K562 (cell line): ENCODE results near the gene SRPK3. TPM values are rescaled to one million over a fixed set of nuclear protein-coding genes. Genes with fewer than 3 reads are reported as not detected.

Experiments
- ATAC-seq: fragments of 200-7000 bp; cut with Tn5 transposase; 3 replicates; pipeline ENCODE4 v1.9.1; 2020; ENCODE audit warnings: moderate library complexity
- BruUV-seq: library from RNA; stranded (reverse); fragments of 400-500 nt; replicated peaks from 2 replicates; lab custom pipeline; 2021; lab: Mats Ljungman, UMichigan
- CTCF ChIA-PET: fragments of 300-600 bp; formaldehyde crosslinking; extraction: SDS; loops from one replicate; lab custom pipeline; 2021; ENCODE audit warnings: low intra/inter-chr PET ratio; lab: Yijun Ruan, JAX
- POLR2A ChIA-PET: fragments of 300-600, 350-650 bp; sonication (Branson Sonifier 250); formaldehyde crosslinking; extraction: SDS; loops from one replicate; lab custom pipeline; 2021; ENCODE audit warnings: antibody characterized with exemption, inconsistent platforms; lab: Yijun Ruan, JAX
- DNase-seq, 4 experiments: peaks; one replicate each; pipeline versions ENCODE4 v3.0.0 to v3.0.0-alpha.2; 2011 to 2018; ENCODE audit warnings: low spot score in 3 of 4, mixed read lengths in 3 of 4; ENCODE audit errors: extremely low read depth in 1 of 4
- FAIRE-seq: peaks from 2 replicates; lab custom pipeline; 2011; peaks lifted over from hg19 to GRCh38; lab: Jason Lieb, UNC
- H2AFZ ChIP-seq: 2 replicates; pipeline ENCODE4 v1.6.0; 2011; ENCODE audit warnings: low read depth, low read length, control low read depth, inconsistent platforms
- H3K27ac ChIP-seq: fragments of 200-600 bp; 3 replicates; pipeline ENCODE4 v1.8.0; 2011; ENCODE audit warnings: low read depth, mild to moderate bottlenecking, control low read depth, inconsistent platforms, low read length, moderate library complexity, mixed read lengths; ENCODE audit errors: extremely low read depth
- H3K27me3 ChIP-seq, 2 experiments: fragments of 300-600 bp in 1 of 2; 2 replicates in 1 of 2; 3 replicates in 1 of 2; pipeline versions ENCODE4 v1.6.0 to v1.8.0; 2011; ENCODE audit warnings: inconsistent platforms in 2 of 2, low read length in 2 of 2, mild to moderate bottlenecking in 1 of 2, mixed read lengths in 1 of 2, moderate library complexity in 1 of 2; ENCODE audit not compliant: control insufficient read depth in 2 of 2, insufficient read depth in 2 of 2
- H3K36me3 ChIP-seq: fragments of 300-600 bp; 3 replicates; pipeline ENCODE4 v1.8.0; 2011; ENCODE audit warnings: mild to moderate bottlenecking, low read length, inconsistent platforms; ENCODE audit not compliant: control insufficient read depth, insufficient read depth
- H3K4me1 ChIP-seq, 2 experiments: fragments of 200-600 bp in 1 of 2; replicated peaks in 1 of 2; 2 replicates in 1 of 2; 3 replicates in 1 of 2; pipeline versions ENCODE4 v1.5.1 to v1.8.0; 2011; ENCODE audit warnings: inconsistent platforms in 2 of 2, low read length in 2 of 2, mild to moderate bottlenecking in 1 of 2, mixed read lengths in 1 of 2, moderate library complexity in 1 of 2; ENCODE audit not compliant: control insufficient read depth in 2 of 2, insufficient read depth in 2 of 2
- H3K4me2 ChIP-seq: 2 replicates; pipeline ENCODE4 v1.6.1; 2011; ENCODE audit warnings: low read length, control low read depth, inconsistent platforms, mixed read lengths; ENCODE audit not compliant: insufficient read depth
- H3K4me3 ChIP-seq: fragments of 200-600 bp; sonication (generic), shearing (Covaris generic); 2 replicates; pipeline ENCODE4 v1.5.1; 2016; ENCODE audit warnings: control low read depth, inconsistent platforms
- H3K79me2 ChIP-seq: fragments of 200-600 bp; 3 replicates; pipeline ENCODE4 v1.8.0; 2011; ENCODE audit warnings: low read length, inconsistent platforms; ENCODE audit not compliant: control insufficient read depth, insufficient read depth
- H3K9ac ChIP-seq, 2 experiments: 2 replicates each; pipeline versions ENCODE4 v1.6.0 to v1.6.1; 2011; ENCODE audit warnings: low read depth in 2 of 2, low read length in 2 of 2, control low read depth in 1 of 2, inconsistent platforms in 1 of 2, mild to moderate bottlenecking in 1 of 2, mixed read lengths in 1 of 2; ENCODE audit not compliant: insufficient read depth in 1 of 2
- H3K9me1 ChIP-seq: one replicate; pipeline ENCODE4 v1.6.0; 2011; ENCODE audit warnings: inconsistent platforms, mild to moderate bottlenecking, low read length, moderate library complexity; ENCODE audit not compliant: control insufficient read depth, insufficient read depth
- H3K9me3 ChIP-seq: replicated peaks from 2 replicates; pipeline ENCODE4 v1.5.1; 2011; ENCODE audit warnings: low read depth, low read length, inconsistent platforms; ENCODE audit not compliant: control insufficient read depth, insufficient read depth
- H4K20me1 ChIP-seq: replicated peaks from 2 replicates; pipeline ENCODE4 v1.6.1; 2011; ENCODE audit warnings: low read length, inconsistent platforms, mixed read lengths; ENCODE audit not compliant: control insufficient read depth, insufficient read depth
- BRF1 ChIP-seq: IDR thresholded peaks from 3 replicates; pipeline ENCODE4 v1.6.1; 2011; ENCODE audit warnings: borderline replicate concordance, mild to moderate bottlenecking; ENCODE audit not compliant: insufficient read length; ENCODE audit errors: extremely low read depth
- FOXK2 ChIP-seq, 2 experiments: fragments of 450-650 bp; IDR thresholded peaks in 1 of 2; conservative IDR thresholded peaks in 1 of 2; 2 replicates each; pipeline ENCODE4 v1.6.1; 2016; ENCODE audit warnings: low read depth in 2 of 2, mild to moderate bottlenecking in 1 of 2
- HDAC2 ChIP-seq: fragments of 450-650 bp; IDR thresholded peaks from 2 replicates; pipeline ENCODE4 v1.6.1; 2016; ENCODE audit warnings: mild to moderate bottlenecking
- HMG20B ChIP-seq: fragments of 250-450 bp; sonication (Bioruptor Pico); IDR thresholded peaks from 2 replicates; pipeline ENCODE4 v1.5.0; 2021; ENCODE audit warnings: mild to moderate bottlenecking
- HNRNPL ChIP-seq: fragments of 200-400 bp; formaldehyde crosslinking; IDR thresholded peaks from 2 replicates; pipeline ENCODE4 v1.6.1; 2017; ENCODE audit warnings: low read depth, mild to moderate bottlenecking, low read length
- KDM5B ChIP-seq: fragments of 200-600 bp; sonication (generic); IDR thresholded peaks from 2 replicates; pipeline ENCODE4 v1.6.1; 2012; ENCODE audit warnings: low read depth, mild to moderate bottlenecking, moderate library complexity, low read length, control low read depth, inconsistent platforms; ENCODE audit not compliant: insufficient replicate concordance
- NFRKB ChIP-seq: fragments of 450-650 bp; IDR thresholded peaks from 2 replicates; pipeline ENCODE4 v1.6.1; 2016; ENCODE audit warnings: low read depth
- SIRT6 ChIP-seq: IDR thresholded peaks from one replicate; pipeline ENCODE4 v1.6.1; 2012; ENCODE audit warnings: low read depth, mild to moderate bottlenecking, control low read depth, inconsistent platforms, low read length, moderate library complexity
- SMARCB1 ChIP-seq: IDR thresholded peaks from 2 replicates; pipeline ENCODE4 v1.6.1; 2011; ENCODE audit warnings: improper control_type of control experiment, low read depth; ENCODE audit not compliant: insufficient read length
- SUPT5H ChIP-seq: fragments of 450-650 bp; IDR thresholded peaks from 2 replicates; pipeline ENCODE4 v1.6.1; 2016
- TAF7 ChIP-seq: fragments of 450-650 bp; IDR thresholded peaks from 2 replicates; pipeline ENCODE4 v1.6.1; 2016; ENCODE audit warnings: missing genetic modification characterization, missing compliant biosample characterization
- TAL1 ChIP-seq: fragments of 450-650 bp; IDR thresholded peaks from 2 replicates; pipeline ENCODE4 v1.6.1; 2016; ENCODE audit warnings: mild to moderate bottlenecking
- YY1 ChIP-seq, 3 experiments: IDR thresholded peaks; 2 replicates each; pipeline ENCODE4 v1.6.1; 2011; ENCODE audit warnings: low read length in 2 of 3, mild to moderate bottlenecking in 2 of 3, moderate library complexity in 2 of 3, borderline replicate concordance in 1 of 3, control low read depth in 1 of 3, low read depth in 1 of 3; ENCODE audit not compliant: insufficient read depth in 3 of 3, insufficient replicate concordance in 2 of 3, control insufficient read depth in 1 of 3, insufficient read length in 1 of 3; ENCODE audit errors: extremely low read depth in 1 of 3
- ZNF282 ChIP-seq: sonication (generic); formaldehyde crosslinking; IDR thresholded peaks from 2 replicates; pipeline ENCODE4 v1.8.1; 2023; ENCODE audit warnings: missing genetic modification reagents
- WGBS: fragments of 100-300 bp; shearing (Covaris generic); methylation state at CpG from one replicate; pipeline ENCODE4 v1.1.6; 2016; ENCODE audit warnings: low coverage, mixed read lengths; ENCODE audit not compliant: insufficient coverage; ENCODE audit errors: missing lambda C conversion rate; 5-methylcytosine and 5-hydroxymethylcytosine counted together
- in situ Hi-C: fragments of 300-500 bp; cut with MboI; formaldehyde crosslinking; loops from 4 replicates; pipeline ENCODE4 v1.15.0; 2018; ENCODE audit warnings: inconsistent platforms, mixed read lengths
- intact Hi-C: fragments of 100-400 bp; cut with micrococcal nuclease; formaldehyde crosslinking; loops from 2 replicates; pipeline ENCODE4 v1.14.2; 2022
- polyA plus RNA-seq, 8 experiments: library from polyadenylated mRNA; depleted of rRNA in 4 of 8; stranded (reverse) in 5 of 8; unstranded in 3 of 8; fragments of >200 nt; fragmentation: Nextera tagmentation in 2 of 8; fragmentation: Illumina TruSeq in 1 of 8; extraction: Ambion mirVana in 2 of 8; extraction: Trizol in 1 of 8; gene quantifications; 2 replicates each; pipeline versions ENCODE4 v1.2.1 to v1.2.3, GENCODE V29; 2011 to 2014; ENCODE audit warnings: inconsistent platforms in 1 of 8, missing spikeins in 1 of 8
- total RNA-seq, 7 experiments: library from RNA; depleted of rRNA in 6 of 7; stranded (reverse); fragments of >200 nt in 6 of 7; fragmentation: Illumina TruSeq in 2 of 7; extraction: Trizol in 2 of 7; gene quantifications; 2 replicates each; pipeline versions ENCODE4 v1.2.1 to v1.2.3, GENCODE V29; 2011 to 2021; ENCODE audit warnings: low replicate concordance in 1 of 7
- TF ChIP-seq, protein P1 (sequence below): fragments of 450-650 bp; IDR thresholded peaks from 2 replicates; pipeline ENCODE4 v1.6.1; 2014; ENCODE audit warnings: low read depth, mild to moderate bottlenecking, moderate library complexity, borderline replicate concordance
- TF ChIP-seq, protein P2 (sequence below), 3 experiments: IDR thresholded peaks in 2 of 3; conservative IDR thresholded peaks in 1 of 3; 2 replicates each; pipeline ENCODE4 v1.5.1; 2011 to 2012; ENCODE audit warnings: low read length in 3 of 3, mild to moderate bottlenecking in 3 of 3, control low read depth in 2 of 3, improper control_type of control experiment in 1 of 3, inconsistent platforms in 1 of 3, low read depth in 1 of 3, mixed read lengths in 1 of 3, moderate library complexity in 1 of 3; ENCODE audit not compliant: insufficient read depth in 2 of 3
- TF ChIP-seq, protein P3 (sequence below): fragments of 250-450 bp; sonication (Bioruptor Pico); IDR thresholded peaks from 2 replicates; pipeline ENCODE4 v1.9.0; 2021; ENCODE audit warnings: mild to moderate bottlenecking

The SRPK3 gene
- total and polyA plus RNA-seq, 9 of the 15 experiments (the other 6 are each of a cell fraction or from before 2014, with no cell fraction given) = 0.01 to 0.09 (median 0.04) TPM; not detected in 2

DNA sequence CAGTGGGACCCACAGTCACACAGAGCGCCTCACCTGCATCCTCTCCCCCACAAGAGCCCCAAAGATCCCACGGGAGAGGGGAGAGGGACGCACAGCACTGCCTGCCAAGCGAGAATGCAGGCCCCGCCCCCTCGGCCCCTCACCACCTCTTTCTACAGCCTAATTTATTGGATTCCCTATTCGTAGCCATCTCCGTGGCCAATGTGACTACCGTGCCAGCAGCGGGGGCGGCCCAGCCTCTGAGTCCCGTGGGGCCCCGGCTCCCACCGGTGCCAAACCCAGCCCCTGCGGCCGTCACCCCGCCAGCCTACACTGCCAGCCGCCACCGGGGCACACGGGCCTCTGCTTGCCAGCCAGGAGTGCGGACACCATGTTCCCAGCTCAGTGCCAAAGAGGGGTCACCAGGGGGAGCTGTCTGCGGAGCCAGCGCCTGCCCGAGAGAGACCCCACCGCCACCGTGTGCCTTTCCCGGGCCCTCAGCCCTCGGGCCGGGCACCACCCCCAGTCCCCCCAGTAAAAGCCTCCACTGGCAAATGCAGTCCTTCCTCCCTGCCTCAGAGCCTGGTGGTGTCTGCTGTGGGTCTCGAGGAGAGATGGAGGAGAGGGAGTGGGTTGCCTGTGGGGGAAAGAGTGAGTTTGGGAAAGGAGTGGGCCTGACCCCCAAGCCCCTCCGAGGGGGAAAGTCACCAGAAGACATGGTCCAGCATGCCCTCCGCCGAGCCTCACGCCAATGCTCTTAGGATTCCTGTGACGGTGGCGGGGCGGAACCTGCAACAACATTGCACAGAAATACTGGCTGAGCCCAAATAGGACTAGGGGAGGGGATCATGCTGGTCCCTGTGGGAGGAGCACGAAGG is 36.4 kb upstream of the SRPK3 start:
- H4K20me1 ChIP-seq = no peaks in the 10 kb centered on the region
- TF ChIP-seq KDM5B (peak; percentile 8), HDAC2 (no peak), FOXK2 (conservative IDR thresholded peaks at IDR 0.05 in 1 of 2, IDR thresholded peaks at IDR 0.05 in 1 of 2; ENCODE audit: low read depth in 2 of 2) (no peak), BRF1 (no peak), NFRKB (0 out of 2 replicates have a peak, but pooled peaks have one; percentile 3), SUPT5H (peak; percentile 13; the same call in 1 of the 2 replicates), ZNF282 (CRISPR knock-in tag) (no peak), HMG20B (no peak), TAL1 (no peak), HNRNPL (peak; percentile 61; the same call in 1 of the 2 replicates), SMARCB1 (no peak), YY1 (IDR thresholded peaks at IDR 0.05; ENCODE audit: borderline replicate concordance in 1 of 3, control insufficient read depth in 1 of 3, extremely low read depth in 1 of 3, insufficient read depth in 3 of 3, insufficient read length in 1 of 3, insufficient replicate concordance in 2 of 3, low read depth in 1 of 3, low read length in 2 of 3) (peak in 1 of 3 experiments; percentile 8), SIRT6 (no peak), TAF7 (tag) (no peak)
- TF ChIP-seq, protein P1, sequence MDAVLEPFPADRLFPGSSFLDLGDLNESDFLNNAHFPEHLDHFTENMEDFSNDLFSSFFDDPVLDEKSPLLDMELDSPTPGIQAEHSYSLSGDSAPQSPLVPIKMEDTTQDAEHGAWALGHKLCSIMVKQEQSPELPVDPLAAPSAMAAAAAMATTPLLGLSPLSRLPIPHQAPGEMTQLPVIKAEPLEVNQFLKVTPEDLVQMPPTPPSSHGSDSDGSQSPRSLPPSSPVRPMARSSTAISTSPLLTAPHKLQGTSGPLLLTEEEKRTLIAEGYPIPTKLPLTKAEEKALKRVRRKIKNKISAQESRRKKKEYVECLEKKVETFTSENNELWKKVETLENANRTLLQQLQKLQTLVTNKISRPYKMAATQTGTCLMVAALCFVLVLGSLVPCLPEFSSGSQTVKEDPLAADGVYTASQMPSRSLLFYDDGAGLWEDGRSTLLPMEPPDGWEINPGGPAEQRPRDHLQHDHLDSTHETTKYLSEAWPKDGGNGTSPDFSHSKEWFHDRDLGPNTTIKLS = peak; percentile 6; the same call in 1 of the 2 replicates
- TF ChIP-seq, protein P2, sequence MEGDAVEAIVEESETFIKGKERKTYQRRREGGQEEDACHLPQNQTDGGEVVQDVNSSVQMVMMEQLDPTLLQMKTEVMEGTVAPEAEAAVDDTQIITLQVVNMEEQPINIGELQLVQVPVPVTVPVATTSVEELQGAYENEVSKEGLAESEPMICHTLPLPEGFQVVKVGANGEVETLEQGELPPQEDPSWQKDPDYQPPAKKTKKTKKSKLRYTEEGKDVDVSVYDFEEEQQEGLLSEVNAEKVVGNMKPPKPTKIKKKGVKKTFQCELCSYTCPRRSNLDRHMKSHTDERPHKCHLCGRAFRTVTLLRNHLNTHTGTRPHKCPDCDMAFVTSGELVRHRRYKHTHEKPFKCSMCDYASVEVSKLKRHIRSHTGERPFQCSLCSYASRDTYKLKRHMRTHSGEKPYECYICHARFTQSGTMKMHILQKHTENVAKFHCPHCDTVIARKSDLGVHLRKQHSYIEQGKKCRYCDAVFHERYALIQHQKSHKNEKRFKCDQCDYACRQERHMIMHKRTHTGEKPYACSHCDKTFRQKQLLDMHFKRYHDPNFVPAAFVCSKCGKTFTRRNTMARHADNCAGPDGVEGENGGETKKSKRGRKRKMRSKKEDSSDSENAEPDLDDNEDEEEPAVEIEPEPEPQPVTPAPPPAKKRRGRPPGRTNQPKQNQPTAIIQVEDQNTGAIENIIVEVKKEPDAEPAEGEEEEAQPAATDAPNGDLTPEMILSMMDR (IDR thresholded peaks at IDR 0.05 in 2 of 3, conservative IDR thresholded peaks at IDR 0.05 in 1 of 3; ENCODE audit: insufficient read depth in 2 of 3, low read depth in 1 of 3, low read length in 3 of 3) = peak; percentile 32 to 53 (median 42); a peak in 5 of 6 replicates
- TF ChIP-seq, protein P3, sequence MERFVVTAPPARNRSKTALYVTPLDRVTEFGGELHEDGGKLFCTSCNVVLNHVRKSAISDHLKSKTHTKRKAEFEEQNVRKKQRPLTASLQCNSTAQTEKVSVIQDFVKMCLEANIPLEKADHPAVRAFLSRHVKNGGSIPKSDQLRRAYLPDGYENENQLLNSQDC (CRISPR knock-in tag) = no peak
- H3K4me1 ChIP-seq = peaks cover 0 to 52% of the 10 kb centered on the region in 2 experiments; a peak in 3 of 5 replicates
- no peaks in the 10 kb centered on the region for H3K27me3 ChIP-seq
- 16% methylated on average over 23 of the region's 38 CpGs for WGBS
- H2AFZ ChIP-seq = peak overlapping the region; percentile 81
- H3K79me2 ChIP-seq = no peaks in the 10 kb centered on the region
- CTCF ChIA-PET = no interaction called here
- H3K9ac ChIP-seq = peak overlapping the region; percentile 78 to 89
- intact Hi-C loops = no loop called here
- in situ Hi-C loops = no loop called here
- POLR2A ChIA-PET = interaction anchor here (0.6 to 0.7 kb wide), 3 partner anchors 14 to 180 kb away, joined by 3 to 5 read pairs (median 4); no protein-coding TSS in a partner anchor
- H3K9me3 ChIP-seq = no peaks in the 10 kb centered on the region
- ATAC-seq = peak; percentile 40; the same call in 1 of the 3 replicates
- peak in 1 of 4 experiments; percentile 28 for DNase-seq
- no TSS peak for BruUV-seq
- peak overlapping the region; percentile 79 for H3K27ac ChIP-seq
- no peaks in the 10 kb centered on the region for H3K9me1 ChIP-seq
- no peaks in the 10 kb centered on the region for H3K36me3 ChIP-seq
- peak; percentile 15 for FAIRE-seq
- H3K4me2 ChIP-seq = peak overlapping the region; percentile 81
- H3K4me3 ChIP-seq = peak overlapping the region; percentile 42
